ENCODE results near the gene EDC3.

DNA sequence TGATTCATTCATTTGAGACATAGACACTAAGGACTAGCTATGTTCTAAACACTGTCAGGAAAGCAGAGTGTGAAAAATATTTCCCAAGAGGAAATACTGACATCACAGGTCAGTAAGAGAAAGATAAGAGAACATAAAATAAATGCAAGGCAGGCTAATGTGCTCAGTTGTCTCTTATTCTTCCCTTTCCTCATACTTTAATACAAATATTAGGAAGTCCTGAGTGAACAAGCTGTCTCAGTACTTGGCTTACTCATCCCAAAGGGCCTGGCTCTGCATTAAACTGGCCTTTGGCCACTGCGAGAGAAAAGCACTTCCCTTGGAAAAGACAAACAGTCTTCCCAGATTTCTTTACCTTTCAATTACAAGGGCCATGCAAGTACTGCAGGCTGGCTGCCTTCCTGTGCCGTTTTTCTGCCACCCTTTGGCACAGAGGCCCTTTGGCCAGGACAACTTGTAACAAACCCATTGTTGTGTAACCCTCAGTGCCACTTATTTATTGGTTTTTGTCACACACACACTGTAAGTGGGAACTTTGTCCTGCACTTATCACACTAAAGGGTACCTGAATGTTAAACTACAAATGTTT lies 31.7 kb downstream of the EDC3 start:
- TF ChIP-seq, protein P1, sequence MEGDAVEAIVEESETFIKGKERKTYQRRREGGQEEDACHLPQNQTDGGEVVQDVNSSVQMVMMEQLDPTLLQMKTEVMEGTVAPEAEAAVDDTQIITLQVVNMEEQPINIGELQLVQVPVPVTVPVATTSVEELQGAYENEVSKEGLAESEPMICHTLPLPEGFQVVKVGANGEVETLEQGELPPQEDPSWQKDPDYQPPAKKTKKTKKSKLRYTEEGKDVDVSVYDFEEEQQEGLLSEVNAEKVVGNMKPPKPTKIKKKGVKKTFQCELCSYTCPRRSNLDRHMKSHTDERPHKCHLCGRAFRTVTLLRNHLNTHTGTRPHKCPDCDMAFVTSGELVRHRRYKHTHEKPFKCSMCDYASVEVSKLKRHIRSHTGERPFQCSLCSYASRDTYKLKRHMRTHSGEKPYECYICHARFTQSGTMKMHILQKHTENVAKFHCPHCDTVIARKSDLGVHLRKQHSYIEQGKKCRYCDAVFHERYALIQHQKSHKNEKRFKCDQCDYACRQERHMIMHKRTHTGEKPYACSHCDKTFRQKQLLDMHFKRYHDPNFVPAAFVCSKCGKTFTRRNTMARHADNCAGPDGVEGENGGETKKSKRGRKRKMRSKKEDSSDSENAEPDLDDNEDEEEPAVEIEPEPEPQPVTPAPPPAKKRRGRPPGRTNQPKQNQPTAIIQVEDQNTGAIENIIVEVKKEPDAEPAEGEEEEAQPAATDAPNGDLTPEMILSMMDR (IDR thresholded peaks at IDR 0.05 in 2 of 3, conservative IDR thresholded peaks at IDR 0.05 in 1 of 3; ENCODE audit: borderline replicate concordance in 1 of 3, insufficient read depth in 1 of 3, low read depth in 2 of 3, low read length in 2 of 3), result no peak
- no peak for TF ChIP-seq SIN3A (IDR thresholded peaks at IDR 0.05; ENCODE audit: low read depth)
- no peak for TF ChIP-seq SP1 (IDR thresholded peaks at IDR 0.05; ENCODE audit: low read depth)
